HUES6 (cell line): ENCODE measurements around the gene SLC13A3.

Source experiments
- H3K27ac ChIP-seq: 2 replicates; pipeline ENCODE4 v1.7.0; 2013; ENCODE audit warnings: low read depth, mild to moderate bottlenecking, low read length, inconsistent platforms
- H3K27me3 ChIP-seq: 2 replicates; pipeline ENCODE4 v1.6.1; 2013; ENCODE audit warnings: low read length; ENCODE audit not compliant: control insufficient read depth, insufficient read depth
- H3K36me3 ChIP-seq: 2 replicates; pipeline ENCODE4 v1.6.1; 2013; ENCODE audit warnings: low read length; ENCODE audit not compliant: control insufficient read depth, insufficient read depth
- H3K4me1 ChIP-seq: 2 replicates; pipeline ENCODE4 v1.6.1; 2013; ENCODE audit warnings: low read length; ENCODE audit not compliant: control insufficient read depth, insufficient read depth
- H3K4me3 ChIP-seq: 2 replicates; pipeline ENCODE4 v1.5.1; 2013; ENCODE audit warnings: low read depth, low read length
- H3K9ac ChIP-seq: one replicate; pipeline ENCODE4 v1.6.1; 2013; ENCODE audit warnings: mild to moderate bottlenecking, low read length
- H3K9me3 ChIP-seq: 2 replicates; pipeline ENCODE4 v1.6.1; 2013; ENCODE audit warnings: low read depth, low read length; ENCODE audit not compliant: control insufficient read depth, insufficient read depth

SLC13A3 gene

DNA sequence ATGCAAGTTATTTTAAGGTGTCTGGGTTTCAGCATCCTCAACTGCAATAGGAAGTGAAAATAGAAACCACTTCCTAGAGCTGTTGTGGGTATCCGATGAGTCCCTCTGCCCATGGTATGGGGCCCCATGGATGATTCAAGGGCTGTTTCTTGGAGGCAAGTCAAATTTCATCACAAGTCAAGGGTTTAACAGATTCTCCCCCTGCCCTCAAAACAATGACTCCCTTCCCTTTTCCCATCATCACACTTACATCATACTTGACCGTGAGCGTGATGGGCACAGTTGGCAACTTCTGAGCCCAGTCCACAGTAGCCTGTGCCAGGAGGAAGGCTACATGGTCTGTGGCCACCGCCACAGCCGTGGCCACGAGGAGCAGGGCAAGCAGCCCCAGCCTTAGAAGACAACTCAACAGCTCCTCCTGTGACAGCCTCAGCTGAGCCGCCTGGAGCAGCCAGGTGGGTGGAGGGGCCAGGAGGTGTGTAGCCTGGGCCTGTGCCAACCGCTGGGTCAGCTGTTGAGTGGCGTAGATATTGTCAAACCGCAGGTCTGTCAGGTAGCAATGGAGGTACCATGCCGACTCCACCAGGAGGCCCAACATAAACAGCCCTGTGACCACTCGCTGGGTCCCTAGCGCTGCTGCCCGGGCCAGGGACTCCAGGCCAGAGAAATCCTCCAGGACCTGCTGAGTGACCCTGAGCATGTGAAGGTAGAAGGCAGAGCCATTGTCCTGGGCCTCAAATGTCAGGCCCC is 106.0 kb downstream of the SLC13A3 start:
- Histone ChIP-seq H3K9me3 (no peaks in the 10 kb centered on the region), H3K4me3 (no peak overlapping the region), H3K4me1 (peaks cover 1% of the 10 kb centered on the region; the same call in 1 of the 2 replicates), H3K9ac (no peak overlapping the region), H3K36me3 (no peaks in the 10 kb centered on the region), H3K27me3 (no peaks in the 10 kb centered on the region), H3K27ac (no peak overlapping the region)

DNA sequence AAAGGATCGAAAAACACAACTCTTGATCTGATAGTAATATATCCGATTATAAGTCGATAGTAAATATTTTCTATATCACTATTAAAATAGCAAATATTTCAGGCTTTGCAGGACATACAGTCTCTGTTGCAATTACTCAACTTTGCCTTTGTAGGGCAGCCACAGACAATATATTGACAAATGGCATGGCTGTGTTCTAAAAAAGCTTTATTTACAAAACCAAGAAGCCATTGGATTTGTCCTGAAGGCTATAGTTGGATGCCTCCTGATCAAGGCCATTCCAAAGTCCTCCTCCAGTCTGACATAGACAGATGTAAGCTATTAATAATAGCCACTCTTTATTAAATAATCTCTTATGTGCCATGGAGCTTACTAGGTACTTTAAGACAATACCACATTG is 106.7 kb downstream of the SLC13A3 start:
- Histone ChIP-seq H3K27ac (no peak overlapping the region), H3K4me1 (peaks cover under 1% of the 10 kb centered on the region; the same call in 1 of the 2 replicates), H3K9me3 (no peaks in the 10 kb centered on the region), H3K36me3 (no peaks in the 10 kb centered on the region), H3K9ac (no peak overlapping the region), H3K27me3 (no peaks in the 10 kb centered on the region), H3K4me3 (no peak overlapping the region)

DNA sequence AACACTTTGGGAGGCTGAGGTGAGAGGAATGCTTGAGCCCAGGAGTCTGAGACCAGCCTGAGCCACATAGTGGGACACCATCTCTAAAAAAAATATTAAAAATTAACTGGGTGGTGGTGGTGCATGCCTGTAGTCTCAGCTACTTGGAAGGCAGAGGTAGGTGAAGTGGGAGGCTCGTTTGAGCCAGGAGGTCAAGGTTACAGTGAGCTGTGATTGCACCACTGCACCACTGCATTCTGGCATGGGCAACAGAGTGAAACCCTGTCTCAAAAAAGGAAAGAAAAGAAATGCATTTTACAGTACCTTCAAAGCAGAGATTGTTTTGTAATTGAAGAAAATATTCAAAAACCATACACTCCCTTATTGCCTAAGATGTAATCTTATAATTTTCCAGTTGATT is 107.3 kb downstream of the SLC13A3 start:
- Histone ChIP-seq H3K27me3 (no peaks in the 10 kb centered on the region), H3K9me3 (no peaks in the 10 kb centered on the region), H3K4me3 (no peak overlapping the region), H3K4me1 (peaks cover 4% of the 10 kb centered on the region; the same call in 1 of the 2 replicates), H3K9ac (no peak overlapping the region), H3K36me3 (no peaks in the 10 kb centered on the region), H3K27ac (no peak overlapping the region)

DNA sequence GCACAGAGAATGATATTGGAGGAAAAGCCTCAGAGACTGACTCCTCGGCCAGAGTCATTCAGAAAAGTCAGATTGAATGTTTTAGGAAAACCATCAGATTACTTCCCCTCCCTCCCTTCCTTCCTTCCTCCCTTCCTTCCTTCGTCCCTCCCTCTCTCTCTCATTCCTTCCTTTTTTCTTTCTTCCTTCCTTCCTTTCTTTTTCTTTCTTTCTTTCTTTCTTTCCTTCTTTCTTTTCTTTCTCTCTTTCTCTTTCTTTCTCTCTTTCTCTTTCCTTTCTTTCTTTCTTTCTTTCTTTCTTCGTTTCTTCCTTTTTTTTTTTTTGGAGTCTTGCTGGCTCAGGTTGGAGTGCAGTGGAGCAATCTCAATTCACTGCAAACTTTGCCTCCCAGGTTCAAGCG is 108.2 kb downstream of the SLC13A3 start:
- Histone ChIP-seq H3K27me3 (no peaks in the 10 kb centered on the region), H3K4me3 (no peak overlapping the region), H3K4me1 (peaks cover 4% of the 10 kb centered on the region; the same call in 1 of the 2 replicates), H3K9me3 (no peaks in the 10 kb centered on the region), H3K36me3 (no peaks in the 10 kb centered on the region), H3K27ac (no peak overlapping the region), H3K9ac (no peak overlapping the region)

DNA sequence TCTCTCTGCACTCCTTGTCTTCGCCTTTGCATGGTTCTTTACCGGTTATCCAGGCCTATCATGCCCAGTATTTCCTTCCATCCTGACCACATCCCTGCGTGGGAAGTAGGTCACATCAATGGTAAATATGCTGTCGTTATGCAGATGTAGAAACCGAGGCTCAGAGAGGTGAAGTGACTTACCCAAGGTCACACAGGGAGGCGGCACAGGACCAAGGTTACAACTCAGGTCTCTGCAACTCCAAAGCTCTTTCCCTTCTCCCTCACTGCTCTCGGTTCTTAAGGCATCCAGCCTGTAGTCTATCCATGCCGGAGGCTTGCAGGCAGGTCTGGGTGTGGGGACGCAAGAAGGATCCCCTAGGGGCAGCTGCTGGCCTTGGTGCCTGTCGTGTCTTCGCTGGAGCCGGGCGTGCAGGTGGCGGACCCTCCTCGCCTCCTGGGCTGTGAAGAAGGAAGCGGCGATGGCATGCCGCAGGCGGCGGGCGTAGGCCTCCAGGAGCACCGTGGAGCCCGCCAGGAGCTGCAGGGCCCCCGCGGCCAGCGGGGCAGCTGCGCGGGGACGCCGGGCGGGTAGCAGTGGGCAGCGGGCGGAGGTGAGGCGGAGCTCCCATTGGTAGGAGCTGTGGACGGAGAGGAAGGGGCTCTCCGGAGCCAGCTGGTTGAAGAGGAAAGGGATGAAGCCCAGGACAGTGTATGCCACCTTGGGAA is 109.9 kb downstream of the SLC13A3 start:
- no peak overlapping the region for H3K27ac ChIP-seq
- H3K4me1 ChIP-seq = peaks cover 4% of the 10 kb centered on the region; the same call in 1 of the 2 replicates
- no peaks in the 10 kb centered on the region for H3K36me3 ChIP-seq
- no peaks in the 10 kb centered on the region for H3K9me3 ChIP-seq
- no peak overlapping the region for H3K4me3 ChIP-seq
- no peaks in the 10 kb centered on the region for H3K27me3 ChIP-seq
- no peak overlapping the region for H3K9ac ChIP-seq

DNA sequence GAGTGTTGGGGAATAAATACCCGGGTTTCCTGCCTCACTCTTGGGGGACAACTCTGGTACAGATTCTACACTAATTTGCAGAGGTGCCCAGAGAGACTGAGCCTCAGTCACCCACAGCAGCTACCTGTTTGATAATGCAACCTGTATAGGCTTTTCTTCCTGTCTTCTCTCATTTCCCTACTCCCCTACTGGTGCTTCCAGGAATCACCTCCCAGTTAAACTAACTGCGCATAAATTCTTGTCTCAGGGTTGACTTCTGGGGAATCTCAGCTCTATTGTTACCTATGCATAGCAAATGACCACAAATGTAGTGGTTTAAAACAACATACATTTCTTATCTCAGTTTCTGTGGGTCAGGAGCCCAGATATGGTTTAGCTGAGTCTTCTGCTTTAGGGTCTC is 112.1 kb downstream of the SLC13A3 start:
- no peaks in the 10 kb centered on the region for H3K36me3 ChIP-seq
- no peaks in the 10 kb centered on the region for H3K27me3 ChIP-seq
- no peaks in the 10 kb centered on the region for H3K9me3 ChIP-seq
- H3K27ac ChIP-seq = no peak overlapping the region
- no peak overlapping the region for H3K9ac ChIP-seq
- no peak overlapping the region for H3K4me3 ChIP-seq
- H3K4me1 ChIP-seq = peaks cover 4% of the 10 kb centered on the region; the same call in 1 of the 2 replicates

DNA sequence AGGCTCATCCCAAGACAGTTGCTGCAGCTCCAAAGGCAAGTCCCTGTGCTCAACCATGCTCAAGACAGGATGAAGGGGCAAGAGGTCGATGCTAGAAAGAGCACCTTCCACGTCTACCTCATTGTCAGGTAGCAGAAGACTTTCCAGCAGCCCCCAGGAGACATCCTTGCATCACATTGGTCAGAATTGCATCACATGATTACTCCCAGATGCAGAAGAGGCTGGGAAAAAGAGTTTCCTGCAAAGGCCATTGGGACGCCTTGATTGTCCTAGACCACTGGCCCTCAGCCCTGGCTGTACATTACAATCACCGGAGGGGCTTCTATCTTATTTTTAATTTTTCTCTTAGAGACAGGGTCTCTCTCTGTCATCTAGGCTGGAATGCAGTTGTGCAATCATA is 120.6 kb downstream of the SLC13A3 start:
- Histone ChIP-seq H3K36me3 (no peaks in the 10 kb centered on the region), H3K27me3 (peaks cover 20% of the 10 kb centered on the region), H3K9ac (no peak overlapping the region), H3K9me3 (no peaks in the 10 kb centered on the region), H3K4me1 (no peaks in the 10 kb centered on the region), H3K4me3 (no peak overlapping the region), H3K27ac (no peak overlapping the region)

DNA sequence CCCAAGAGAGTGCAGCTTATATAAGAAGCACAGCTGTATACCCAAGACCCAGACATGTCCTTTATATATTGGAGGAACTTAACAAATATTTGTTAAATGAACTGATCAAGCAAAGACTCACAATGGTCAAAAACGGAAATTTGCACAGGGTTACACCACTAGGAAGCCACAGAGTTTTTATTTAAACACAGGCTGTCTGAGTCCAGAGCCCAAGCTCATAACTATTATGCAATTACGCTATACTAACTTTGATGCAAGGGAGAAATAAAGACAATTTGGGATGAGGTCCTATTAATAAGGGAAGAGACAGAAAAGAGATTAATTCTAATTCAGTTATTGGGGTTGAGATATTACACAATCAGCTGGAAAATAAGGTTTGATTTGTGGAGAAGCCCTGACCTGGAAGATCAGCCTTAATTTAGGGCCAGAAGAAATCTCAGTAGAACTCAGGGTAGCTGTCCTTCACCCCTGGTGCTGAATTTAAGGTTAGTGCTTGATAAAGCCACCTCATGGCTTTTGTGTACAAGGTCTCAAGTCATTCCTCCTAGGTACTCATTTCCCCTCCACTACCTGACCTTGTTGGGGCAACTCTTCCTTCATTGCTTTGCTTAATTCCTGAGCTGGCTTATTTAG is 127.4 kb downstream of the SLC13A3 start:
- Histone ChIP-seq H3K4me3 (no peak overlapping the region), H3K27ac (no peak overlapping the region), H3K27me3 (peaks cover 19% of the 10 kb centered on the region), H3K9ac (no peak overlapping the region), H3K4me1 (no peaks in the 10 kb centered on the region), H3K9me3 (no peaks in the 10 kb centered on the region), H3K36me3 (no peaks in the 10 kb centered on the region)

DNA sequence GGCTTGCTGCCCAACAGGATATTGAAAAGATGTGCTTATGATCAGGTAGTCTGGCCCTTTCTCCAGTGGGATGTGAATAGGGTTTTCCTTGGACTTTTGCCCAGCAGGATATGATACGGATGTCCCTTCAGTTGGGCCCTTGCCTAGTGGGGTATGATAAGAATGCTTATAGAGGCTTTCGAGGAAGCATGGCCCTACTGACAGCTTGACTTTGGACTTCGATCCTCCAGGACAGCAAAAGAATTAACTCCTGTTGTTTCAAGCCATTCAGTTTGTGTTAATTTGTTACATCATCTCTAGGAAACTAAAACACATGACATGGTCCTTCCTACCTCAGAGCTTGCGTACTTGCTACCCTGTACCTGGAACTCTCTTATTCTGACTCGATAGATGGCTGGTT is 128.2 kb downstream of the SLC13A3 start:
- H3K9ac ChIP-seq = no peak overlapping the region
- no peak overlapping the region for H3K27ac ChIP-seq
- peaks cover 13% of the 10 kb centered on the region for H3K27me3 ChIP-seq
- H3K36me3 ChIP-seq = no peaks in the 10 kb centered on the region
- H3K4me1 ChIP-seq = no peaks in the 10 kb centered on the region
- H3K9me3 ChIP-seq = no peaks in the 10 kb centered on the region
- no peak overlapping the region for H3K4me3 ChIP-seq

DNA sequence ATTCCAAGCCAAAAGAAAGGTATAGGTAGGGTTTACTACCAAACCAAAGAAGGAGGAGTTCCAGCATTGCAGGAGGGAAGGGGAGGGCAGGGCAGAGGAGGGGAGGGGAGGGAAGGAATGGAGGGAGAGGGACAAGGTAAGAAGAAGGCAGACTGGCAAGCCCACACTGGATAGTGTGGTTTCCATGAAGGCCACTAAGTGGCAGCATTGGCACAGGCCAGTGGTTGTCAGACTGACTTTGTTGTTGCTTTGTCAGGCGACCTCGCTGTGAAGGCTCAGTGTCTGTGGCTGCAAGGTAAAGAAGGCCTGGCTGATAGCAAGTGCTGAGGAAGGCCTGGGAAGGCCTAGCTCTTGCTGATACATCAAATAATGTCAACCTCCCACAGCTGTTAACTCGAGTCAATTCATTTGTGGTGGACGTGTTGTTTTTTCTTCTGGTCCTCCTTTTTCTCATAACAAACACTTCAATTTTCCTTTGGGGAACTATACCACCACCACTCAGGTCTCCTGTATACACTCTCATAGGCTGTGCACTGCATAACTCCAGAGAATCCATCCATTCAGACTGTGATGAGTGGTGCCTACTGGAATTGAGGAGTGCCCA is 130.2 kb downstream of the SLC13A3 start:
- Histone ChIP-seq H3K4me1 (no peaks in the 10 kb centered on the region), H3K27me3 (peaks cover 11% of the 10 kb centered on the region; the same call in 1 of the 2 replicates), H3K36me3 (no peaks in the 10 kb centered on the region), H3K4me3 (no peak overlapping the region), H3K27ac (no peak overlapping the region), H3K9ac (no peak overlapping the region), H3K9me3 (peaks cover 3% of the 10 kb centered on the region; the same call in 1 of the 2 replicates)
